B cell (primary cell): ENCODE data around the gene CHAF1B. TPM values are rescaled to one million over a fixed set of nuclear protein-coding genes. Genes with fewer than 3 reads are reported as not detected.

Experiments used
- ATAC-seq: fragments of 200-7000 bp; cut with Tn5 transposase; one replicate; pipeline ENCODE4 v1.10.0; 2021; ENCODE audit warnings: low read depth, mild to moderate bottlenecking, moderate number of reproducible peaks, moderate library complexity
- CTCF ChIA-PET: fragments of 350-600 bp; sonication (Branson Sonifier 250); formaldehyde crosslinking; loops from one replicate; lab custom pipeline; 2021; ENCODE audit warnings: antibody characterized with exemption, inconsistent platforms; lab: Charles Lee
- POLR2A ChIA-PET: fragments of 350-600 bp; sonication (Branson Sonifier 250); formaldehyde crosslinking; loops from one replicate; lab custom pipeline; 2021; ENCODE audit warnings: antibody characterized with exemption; lab: Charles Lee
- DNase-seq: peaks from one replicate; pipeline ENCODE4 v3.0.0; 2013
- H2AFZ ChIP-seq: 2 replicates; pipeline ENCODE4 v1.6.1; 2012; ENCODE audit warnings: mild to moderate bottlenecking, low read depth, low read length; ENCODE audit not compliant: insufficient read depth, poor library complexity, severe bottlenecking
- H3K27ac ChIP-seq, 2 donors: 1 replicate in 1 of 2; 2 replicates in 1 of 2; pipeline ENCODE4 v1.5.1; 2012 to 2013; ENCODE audit warnings: low read length in 2 of 2, mild to moderate bottlenecking in 2 of 2, moderate library complexity in 1 of 2
- H3K27me3 ChIP-seq, 4 experiments: fragments of 200-600 bp in 1 of 4; sonication (generic) in 1 of 4; replicated peaks in 1 of 4; 1 replicate in 2 of 4; 2 replicates in 2 of 4; pipeline versions ENCODE4 v1.6.1 to v1.7.0; 2013 to 2016; ENCODE audit warnings: low read length in 3 of 4, mild to moderate bottlenecking in 2 of 4, mixed read lengths in 1 of 4, moderate library complexity in 1 of 4; ENCODE audit not compliant: insufficient read depth in 4 of 4, control insufficient read depth in 3 of 4; ENCODE audit errors: control extremely low read depth in 1 of 4
- H3K36me3 ChIP-seq, 2 experiments: replicated peaks in 1 of 2; 1 replicate in 1 of 2; 2 replicates in 1 of 2; pipeline versions ENCODE4 v1.6.1 to v1.7.1; 2013; ENCODE audit warnings: low read length in 1 of 2; ENCODE audit not compliant: insufficient read depth in 2 of 2, control insufficient read depth in 1 of 2; ENCODE audit errors: control extremely low read depth in 1 of 2, extremely low read depth in 1 of 2
- H3K4me1 ChIP-seq, 2 donors: fragments of 200-600 bp in 1 of 2; sonication (generic) in 1 of 2; 1 replicate in 1 of 2; 2 replicates in 1 of 2; pipeline versions ENCODE4 v1.5.1 to v1.6.1; 2013 to 2017; ENCODE audit warnings: low read length in 2 of 2; ENCODE audit not compliant: control insufficient read depth in 2 of 2, insufficient read depth in 2 of 2
- H3K4me2 ChIP-seq: replicated peaks from 2 replicates; pipeline ENCODE3; 2012; ENCODE audit warnings: mild to moderate bottlenecking, low read depth, low read length; ENCODE audit not compliant: poor library complexity, severe bottlenecking
- H3K4me3 ChIP-seq, 5 experiments: fragments of 200-600 bp in 1 of 5; sonication (generic) in 1 of 5; 1 replicate in 3 of 5; 2 replicates in 2 of 5; pipeline versions ENCODE4 v1.5.1 to v1.7.0; 2011 to 2016; ENCODE audit warnings: low read length in 4 of 5, mild to moderate bottlenecking in 4 of 5, low read depth in 2 of 5, control low read depth in 1 of 5, moderate library complexity in 1 of 5; ENCODE audit not compliant: insufficient read depth in 1 of 5; ENCODE audit errors: control extremely low read depth in 1 of 5, extremely low read depth in 1 of 5
- H3K79me2 ChIP-seq: fragments of 200-600 bp; sonication (generic); one replicate; pipeline ENCODE4 v1.6.0; 2016; ENCODE audit warnings: low read length; ENCODE audit not compliant: control insufficient read depth, insufficient read depth
- H3K9ac ChIP-seq: fragments of 200-600 bp; sonication (generic); 2 replicates; pipeline ENCODE4 v1.6.1; 2017; ENCODE audit warnings: mild to moderate bottlenecking, low read length, moderate library complexity
- H3K9me3 ChIP-seq, 3 donors: one replicate each; pipeline versions ENCODE4 v1.6.1 to v1.7.1; 2013; ENCODE audit warnings: low read length in 2 of 3; ENCODE audit not compliant: control insufficient read depth in 2 of 3, insufficient read depth in 1 of 3; ENCODE audit errors: control extremely low read depth in 1 of 3
- H4K20me1 ChIP-seq: 2 replicates; pipeline ENCODE4 v1.6.0; 2012; ENCODE audit warnings: mild to moderate bottlenecking, low read length; ENCODE audit not compliant: insufficient read depth, control insufficient read depth, poor library complexity, severe bottlenecking
- H3K27ac Mint-ChIP-seq: one replicate; pipeline ENCODE4 v1.8.0; 2021; ENCODE audit warnings: mixed read lengths
- H3K27me3 Mint-ChIP-seq: one replicate; pipeline ENCODE4 v1.8.0; 2021; ENCODE audit warnings: mixed read lengths
- H3K4me1 Mint-ChIP-seq: one replicate; pipeline ENCODE4 v1.8.0; 2021; ENCODE audit warnings: mixed read lengths
- H3K4me3 Mint-ChIP-seq: one replicate; pipeline ENCODE4 v1.8.0; 2021; ENCODE audit warnings: mixed read lengths
- H3K9me3 Mint-ChIP-seq: one replicate; pipeline ENCODE4 v1.8.0; 2022; ENCODE audit warnings: mixed read lengths; ENCODE audit not compliant: insufficient read depth
- CTCF ChIP-seq: fragments of 200-600 bp; IDR thresholded peaks from one replicate; pipeline ENCODE4 v1.8.0; 2022; ENCODE audit warnings: antibody characterized with exemption, mild to moderate bottlenecking
- EZH2 ChIP-seq: IDR thresholded peaks from 2 replicates; pipeline ENCODE4 v1.6.1; 2012; ENCODE audit warnings: borderline replicate concordance, low read depth, mild to moderate bottlenecking, moderate library complexity, low read length; ENCODE audit not compliant: insufficient read depth, poor library complexity, severe bottlenecking
- WGBS: methylation state at CpG from one replicate; pipeline ENCODE4 v1.1.5; 2013; ENCODE audit warnings: missing lambda C conversion rate; ENCODE audit not compliant: insufficient coverage; 5-methylcytosine and 5-hydroxymethylcytosine counted together
- intact Hi-C: fragments of 100-400 bp; cut with micrococcal nuclease; formaldehyde crosslinking; loops from one replicate; pipeline ENCODE4 v1.10.0; 2022
- polyA plus RNA-seq: library from polyadenylated mRNA; depleted of rRNA; stranded (reverse); fragments of >200 nt; gene quantifications from 2 replicates; pipeline ENCODE4 v1.2.3, GENCODE V29; 2012
- total RNA-seq, 2 donors: library from RNA; stranded (reverse); fragments of 120-200 nt in 1 of 2; gene quantifications; 1 replicate in 1 of 2; 2 replicates in 1 of 2; pipeline versions ENCODE4 v1.2.3 to v1.2.4, GENCODE V29; 2013 to 2022

The CHAF1B gene
- total and polyA plus RNA-seq, 2 donors (not counting 1 experiment from before 2014, with no cell fraction given): 1.1 to 1.9 TPM

- Histone ChIP-seq H3K4me2 (no peak overlapping the region), H3K27me3 (no peaks in the 10 kb centered on the region), H2AFZ (no peak overlapping the region), H3K4me1 (no peaks in the 10 kb centered on the region), H3K27ac (no peak overlapping the region), H3K36me3 (no peaks in the 10 kb centered on the region), H3K9ac (no peak overlapping the region), H3K79me2 (no peaks in the 10 kb centered on the region), H3K4me3 (no peak overlapping the region), H4K20me1 (no peaks in the 10 kb centered on the region), H3K9me3 (no peaks in the 10 kb centered on the region)
- Mint-ChIP-seq H3K4me3 (no peak overlapping the region), H3K27ac (no peak overlapping the region), H3K9me3 (no peaks in the 10 kb centered on the region), H3K27me3 (peaks cover 3% of the 10 kb centered on the region), H3K4me1 (no peaks in the 10 kb centered on the region)
- DNase-seq (no peak), ATAC-seq (no peak)
- TF ChIP-seq EZH2 (no peak), CTCF (no peak)
- CTCF ChIA-PET: no interaction called here
- intact Hi-C loops: no loop called here
- WGBS: 90% methylated on average over 2 of the region's 3 CpGs
- POLR2A ChIA-PET: no interaction called here
Observed at GRCh38 chr21:36464590-36464989, 79.4 kb downstream of the CHAF1B start.

GRCh38 chr21:36465478-36465877, 80.3 kb downstream of the CHAF1B start:
- DNase-seq: no peak
- no peak for ATAC-seq
- no peaks in the 10 kb centered on the region for H4K20me1 ChIP-seq
- 57% methylated on average over 7 of the region's 8 CpGs for WGBS
- H3K9me3 Mint-ChIP-seq: no peaks in the 10 kb centered on the region
- CTCF ChIA-PET: no interaction called here
- H3K4me2 ChIP-seq: no peak overlapping the region
- H3K36me3 ChIP-seq: no peaks in the 10 kb centered on the region
- no peaks in the 10 kb centered on the region for H3K79me2 ChIP-seq
- no peak overlapping the region for H3K27ac ChIP-seq
- H3K27ac Mint-ChIP-seq: no peak overlapping the region
- no peaks in the 10 kb centered on the region for H3K27me3 ChIP-seq
- POLR2A ChIA-PET: no interaction called here
- intact Hi-C loops: no loop called here
- H2AFZ ChIP-seq: no peak overlapping the region
- H3K4me1 ChIP-seq: no peaks in the 10 kb centered on the region
- no peaks in the 10 kb centered on the region for H3K4me1 Mint-ChIP-seq
- no peak for TF ChIP-seq EZH2
- no peak for TF ChIP-seq CTCF
- no peaks in the 10 kb centered on the region for H3K9me3 ChIP-seq
- H3K27me3 Mint-ChIP-seq: peaks cover 3% of the 10 kb centered on the region
- no peak overlapping the region for H3K4me3 ChIP-seq
- H3K9ac ChIP-seq: no peak overlapping the region
- no peak overlapping the region for H3K4me3 Mint-ChIP-seq
